Measurements from ENCODE around the gene AHCY. TPM values are rescaled to one million over a fixed set of nuclear protein-coding genes. Genes with fewer than 3 reads are reported as not detected.
"Not testable (repeated sequence)": the region's sequence is repeated elsewhere in the genome, so short reads cannot be mapped to it uniquely, and the experiment has no call there.

Gene AHCY
- total RNA-seq, 1 donor = 88.3 TPM

GRCh38 chr20:34243377-34243776, 59.8 kb downstream of the AHCY start:
- no peak overlapping the region for H3K4me3 ChIP-seq (ENCODE audit: low read depth, low read length)
- TF ChIP-seq CTCF (IDR thresholded peaks at IDR 0.05; ENCODE audit: insufficient read depth, low read length) = no peak
- DNase-seq (ENCODE audit: low read depth) = no peak

- no peak for TF ChIP-seq CTCF (IDR thresholded peaks at IDR 0.05; ENCODE audit: insufficient read depth, low read length)
- no peak overlapping the region for H3K4me3 ChIP-seq (ENCODE audit: low read depth, low read length)
- DNase-seq (ENCODE audit: low read depth) = no peak
Observed at GRCh38 chr20:34242879-34243278, 60.3 kb downstream of the AHCY start.

GRCh38 chr20:34242015-34242414, 61.1 kb downstream of the AHCY start:
- H3K4me3 ChIP-seq (ENCODE audit: low read depth, low read length); DNase-seq (ENCODE audit: low read depth): not testable (repeated sequence)

GRCh38 chr20:34240693-34241615, 62.2 kb downstream of the AHCY start, which contains the start of gene ASIP:
ASIP (plus strand) TSS chr20:34241423; CDS start chr20:34260375, 18,952 bp downstream.
- DNase-seq (ENCODE audit: low read depth) = peak; percentile 44
- H3K4me3 ChIP-seq (ENCODE audit: low read depth, low read length) = no peak within 1 kb of the TSS
- no peak for TF ChIP-seq CTCF (IDR thresholded peaks at IDR 0.05; ENCODE audit: insufficient read depth, low read length)

- H3K4me3 ChIP-seq (ENCODE audit: low read depth, low read length) = no peak overlapping the region
- TF ChIP-seq CTCF (IDR thresholded peaks at IDR 0.05; ENCODE audit: insufficient read depth, low read length) = no peak
- DNase-seq (ENCODE audit: low read depth) = no peak
Observed at GRCh38 chr20:34240121-34240520, 63.0 kb downstream of the AHCY start.

DNA sequence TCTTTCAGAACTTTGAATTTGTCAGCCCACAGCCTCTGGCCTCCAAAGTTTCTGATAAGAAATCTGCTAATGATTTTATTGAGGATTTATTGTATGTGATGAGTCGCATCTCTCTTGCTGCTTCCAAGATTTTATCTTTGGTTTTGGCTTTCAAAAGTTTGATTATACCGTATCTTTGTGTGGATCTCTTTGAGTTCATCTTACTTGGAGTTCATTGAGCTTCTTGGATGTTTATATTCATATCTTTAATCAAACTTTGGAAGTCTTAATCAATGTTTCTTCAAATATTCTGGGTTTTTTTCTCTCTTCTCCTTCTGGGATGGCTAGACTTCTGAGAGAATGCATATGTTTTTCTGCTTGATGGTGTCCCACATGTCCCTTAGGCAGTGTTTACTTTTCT, 65.2 kb downstream of the AHCY start:
- H3K4me3 ChIP-seq (ENCODE audit: low read depth, low read length) = no peak overlapping the region
- TF ChIP-seq CTCF (IDR thresholded peaks at IDR 0.05; ENCODE audit: insufficient read depth, low read length) = no peak
- DNase-seq (ENCODE audit: low read depth) = no peak

- no peak for DNase-seq (ENCODE audit: low read depth)
- TF ChIP-seq CTCF (IDR thresholded peaks at IDR 0.05; ENCODE audit: insufficient read depth, low read length) = no peak
- H3K4me3 ChIP-seq (ENCODE audit: low read depth, low read length) = no peak overlapping the region
Observed at GRCh38 chr20:34235875-34236274, 67.3 kb downstream of the AHCY start.
